Kidney tubule cell (primary cell): ENCODE data around the gene MICAL1.

Experiments used
- DNase-seq: peaks from one replicate; pipeline ENCODE4 v3.0.0-alpha.2; 2018; ENCODE audit warnings: low spot score

Gene MICAL1, protein sequence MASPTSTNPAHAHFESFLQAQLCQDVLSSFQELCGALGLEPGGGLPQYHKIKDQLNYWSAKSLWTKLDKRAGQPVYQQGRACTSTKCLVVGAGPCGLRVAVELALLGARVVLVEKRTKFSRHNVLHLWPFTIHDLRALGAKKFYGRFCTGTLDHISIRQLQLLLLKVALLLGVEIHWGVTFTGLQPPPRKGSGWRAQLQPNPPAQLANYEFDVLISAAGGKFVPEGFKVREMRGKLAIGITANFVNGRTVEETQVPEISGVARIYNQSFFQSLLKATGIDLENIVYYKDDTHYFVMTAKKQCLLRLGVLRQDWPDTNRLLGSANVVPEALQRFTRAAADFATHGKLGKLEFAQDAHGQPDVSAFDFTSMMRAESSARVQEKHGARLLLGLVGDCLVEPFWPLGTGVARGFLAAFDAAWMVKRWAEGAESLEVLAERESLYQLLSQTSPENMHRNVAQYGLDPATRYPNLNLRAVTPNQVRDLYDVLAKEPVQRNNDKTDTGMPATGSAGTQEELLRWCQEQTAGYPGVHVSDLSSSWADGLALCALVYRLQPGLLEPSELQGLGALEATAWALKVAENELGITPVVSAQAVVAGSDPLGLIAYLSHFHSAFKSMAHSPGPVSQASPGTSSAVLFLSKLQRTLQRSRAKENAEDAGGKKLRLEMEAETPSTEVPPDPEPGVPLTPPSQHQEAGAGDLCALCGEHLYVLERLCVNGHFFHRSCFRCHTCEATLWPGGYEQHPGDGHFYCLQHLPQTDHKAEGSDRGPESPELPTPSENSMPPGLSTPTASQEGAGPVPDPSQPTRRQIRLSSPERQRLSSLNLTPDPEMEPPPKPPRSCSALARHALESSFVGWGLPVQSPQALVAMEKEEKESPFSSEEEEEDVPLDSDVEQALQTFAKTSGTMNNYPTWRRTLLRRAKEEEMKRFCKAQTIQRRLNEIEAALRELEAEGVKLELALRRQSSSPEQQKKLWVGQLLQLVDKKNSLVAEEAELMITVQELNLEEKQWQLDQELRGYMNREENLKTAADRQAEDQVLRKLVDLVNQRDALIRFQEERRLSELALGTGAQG

DNA sequence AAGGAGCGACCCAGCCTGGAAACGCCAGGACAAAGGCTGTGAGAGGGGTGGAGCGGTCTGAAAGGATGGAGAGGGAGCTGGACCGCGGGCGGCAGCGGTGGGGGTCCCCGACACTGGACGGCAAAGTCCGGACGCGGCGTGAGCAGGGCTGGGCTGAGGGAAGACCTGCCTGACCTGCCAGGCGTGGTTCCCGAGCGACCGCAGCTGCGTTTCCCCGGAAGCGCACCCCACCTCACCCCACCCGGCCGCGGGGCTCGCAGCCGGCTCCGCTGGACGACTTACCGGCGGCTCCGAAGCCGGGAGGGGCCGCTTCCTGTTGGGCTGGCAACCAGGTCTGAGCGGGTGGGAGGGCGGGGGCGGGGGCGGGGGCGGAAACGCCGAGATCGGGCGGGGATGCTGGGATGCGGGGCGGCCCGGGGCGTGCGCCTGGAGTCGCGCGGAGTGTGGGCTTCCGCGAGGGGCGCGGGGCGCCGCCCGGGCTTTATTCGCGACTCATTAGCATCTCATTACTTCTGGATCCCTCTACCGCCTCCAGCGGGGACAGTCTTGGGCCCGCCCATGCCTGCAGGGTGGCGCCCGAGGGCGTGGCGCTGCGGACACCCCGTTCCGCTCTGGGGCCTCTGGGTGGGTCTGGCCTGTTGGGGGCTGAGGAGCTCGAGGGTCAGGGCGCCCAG, at the start of gene MICAL1:
TSS of gene MICAL1 (minus strand) at position 336 of the 674 bp plus-strand sequence. CDS start 1,576 bp downstream, outside the sequence.
- DNase-seq: peak; percentile 70

- DNase-seq: no peak
Measured at GRCh38 chr6:109503327-109504224, 48.0 kb upstream of the MICAL1 start.

DNA sequence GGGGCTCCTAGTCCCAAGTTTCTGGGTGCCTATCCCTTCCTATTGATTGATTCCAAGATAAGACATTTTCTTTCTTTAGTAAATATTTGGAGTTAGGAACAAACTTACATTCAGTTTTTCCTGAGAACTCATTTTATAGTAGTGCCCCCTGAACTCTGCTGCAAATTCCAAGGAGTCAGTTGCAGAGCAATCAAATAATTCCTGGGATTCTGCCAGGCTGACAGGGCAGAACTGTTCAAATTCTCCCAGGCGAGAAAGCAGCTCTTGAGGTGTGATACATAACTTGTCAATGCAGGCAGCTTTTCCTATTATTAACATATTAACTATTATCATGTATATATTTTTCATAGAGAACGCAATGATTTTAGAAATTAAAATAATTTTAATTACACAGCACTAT, 43.4 kb upstream of the MICAL1 start:
- DNase-seq: peak; percentile 34

- DNase-seq: no peak
Measured at GRCh38 chr6:109498052-109498451, 42.5 kb upstream of the MICAL1 start.

DNA sequence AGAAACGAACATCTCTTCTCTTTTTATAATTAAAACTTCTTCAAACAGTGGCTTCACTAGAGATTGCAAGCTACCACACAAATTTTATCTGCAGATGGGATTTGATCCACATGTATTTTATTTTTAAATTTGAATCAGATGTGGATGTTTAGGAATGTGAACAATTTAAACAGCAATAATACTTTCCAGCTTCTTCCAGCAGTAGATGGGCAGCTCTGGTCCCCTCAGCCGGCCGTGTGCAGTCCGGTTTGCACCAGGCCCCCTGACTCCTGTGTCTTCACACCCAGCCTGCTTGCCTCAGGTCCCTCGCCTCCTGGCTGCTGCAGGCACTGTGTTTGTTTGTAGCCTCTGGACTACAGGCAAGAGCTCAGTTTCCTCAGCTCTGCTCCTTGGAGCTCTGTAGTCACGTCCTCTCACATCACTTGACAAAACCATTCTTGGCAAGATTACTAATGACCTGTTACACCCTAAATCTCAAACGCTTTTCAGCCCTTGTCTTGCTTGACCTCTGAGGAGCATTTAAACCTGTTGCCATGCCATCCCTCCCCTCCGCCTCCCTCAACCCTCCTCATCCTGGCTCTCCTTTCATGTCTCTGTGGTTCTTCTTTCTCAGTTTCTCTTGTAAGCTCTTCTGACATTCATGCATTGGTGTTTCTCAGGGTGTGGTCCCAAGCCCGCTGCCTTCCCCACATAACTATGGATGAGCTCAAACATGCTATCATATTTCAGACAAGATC, 40.6 kb upstream of the MICAL1 start:
- no peak for DNase-seq

GRCh38 chr6:109493865-109494264, 38.3 kb upstream of the MICAL1 start:
- DNase-seq: no peak

DNA sequence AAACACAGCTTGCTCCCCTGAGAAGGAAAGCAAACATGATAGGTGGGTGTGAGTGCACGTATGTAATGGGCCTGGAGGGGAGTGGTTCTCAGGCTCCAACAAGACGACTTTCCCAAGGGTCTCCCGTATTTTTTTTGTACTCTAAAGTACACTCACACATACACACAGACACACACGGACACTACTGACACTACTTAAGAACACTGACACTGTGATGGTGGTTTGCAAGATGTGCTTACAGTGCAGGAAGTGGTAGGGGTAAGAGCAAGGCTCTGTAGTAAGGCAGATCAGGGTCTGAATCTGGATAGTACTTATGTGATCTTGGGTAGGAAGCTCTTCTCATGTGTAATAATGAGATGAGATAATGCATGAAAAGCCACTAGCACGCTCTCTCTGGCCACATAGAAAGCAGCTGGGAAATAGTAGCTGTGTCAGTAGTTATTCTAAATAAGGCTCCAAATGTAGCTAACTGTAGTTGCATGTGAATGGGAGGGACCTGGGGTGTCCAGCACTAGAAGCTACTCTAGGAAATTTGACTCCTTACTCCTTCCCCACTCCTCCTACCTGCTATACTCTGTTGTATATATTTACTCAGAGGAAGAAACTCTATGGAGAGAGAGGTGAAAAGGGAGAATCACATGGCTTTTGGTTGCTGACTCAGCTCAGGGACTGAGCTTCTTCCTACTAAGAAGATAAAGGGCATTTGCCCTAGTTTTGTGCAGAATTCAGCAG, 35.8 kb upstream of the MICAL1 start:
- peak; percentile 21 for DNase-seq

DNA sequence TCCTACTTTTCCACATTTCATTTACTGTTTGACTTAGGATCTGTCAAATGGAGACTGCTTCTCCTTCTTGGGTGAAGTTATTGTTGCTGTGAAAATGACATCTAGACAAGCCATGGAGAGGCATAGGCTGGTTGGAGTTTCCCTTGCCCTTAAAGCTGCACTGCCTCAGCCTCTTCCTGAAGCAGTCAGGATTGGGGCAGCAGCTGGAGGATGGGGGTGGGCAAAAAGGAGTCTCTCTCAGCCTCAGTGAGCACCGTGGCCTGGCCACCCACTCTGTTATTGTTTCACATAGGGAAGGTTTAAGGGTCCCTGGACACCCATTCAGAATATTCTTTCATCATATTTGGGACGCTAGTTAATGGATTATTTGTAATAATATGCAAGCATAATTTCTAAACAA, 35.1 kb upstream of the MICAL1 start:
- DNase-seq: no peak

DNA sequence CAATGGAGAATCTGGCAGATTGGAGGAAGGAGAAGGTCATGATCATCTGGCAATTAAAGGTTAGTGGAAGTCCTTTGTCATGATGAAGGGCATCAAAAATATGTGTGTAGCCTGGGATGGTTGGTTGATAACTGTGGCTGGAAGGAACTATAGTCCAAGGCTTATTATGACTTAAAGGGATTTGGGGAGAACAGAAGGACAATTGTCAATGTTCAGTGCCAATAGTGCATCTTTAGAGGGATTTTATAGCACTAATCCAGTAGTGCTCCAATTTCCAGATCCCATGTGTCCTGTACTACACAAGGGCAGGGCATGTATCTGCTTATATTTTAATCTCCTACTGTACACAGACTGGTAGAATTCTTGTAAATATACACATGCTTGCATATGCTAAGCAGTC, 32.4 kb upstream of the MICAL1 start:
- no peak for DNase-seq

DNA sequence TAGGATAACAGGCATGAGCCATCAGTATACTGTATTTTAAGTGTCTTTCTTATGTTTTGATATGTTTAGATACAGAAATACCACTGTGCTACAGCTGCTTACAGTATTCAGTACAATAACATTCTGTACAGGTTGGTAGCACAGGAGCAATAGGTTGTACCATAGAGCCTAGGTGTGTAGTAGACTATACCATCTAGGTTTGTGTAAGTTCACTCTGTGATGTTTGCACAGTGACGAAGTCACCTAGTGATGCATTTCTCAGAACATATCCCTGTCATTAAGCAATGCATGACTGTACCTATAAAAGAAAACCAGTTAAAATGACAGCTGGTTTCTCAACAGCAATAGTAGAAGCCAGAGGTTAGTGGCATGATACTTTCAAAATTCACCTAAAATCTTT, 30.5 kb upstream of the MICAL1 start:
- peak; percentile 56 for DNase-seq

- no peak for DNase-seq
Measured at GRCh38 chr6:109485266-109485935, 29.8 kb upstream of the MICAL1 start.

- no peak for DNase-seq
Measured at GRCh38 chr6:109484122-109484521, 28.6 kb upstream of the MICAL1 start.

- no peak for DNase-seq
Measured at GRCh38 chr6:109483735-109484057, 28.1 kb upstream of the MICAL1 start.

DNA sequence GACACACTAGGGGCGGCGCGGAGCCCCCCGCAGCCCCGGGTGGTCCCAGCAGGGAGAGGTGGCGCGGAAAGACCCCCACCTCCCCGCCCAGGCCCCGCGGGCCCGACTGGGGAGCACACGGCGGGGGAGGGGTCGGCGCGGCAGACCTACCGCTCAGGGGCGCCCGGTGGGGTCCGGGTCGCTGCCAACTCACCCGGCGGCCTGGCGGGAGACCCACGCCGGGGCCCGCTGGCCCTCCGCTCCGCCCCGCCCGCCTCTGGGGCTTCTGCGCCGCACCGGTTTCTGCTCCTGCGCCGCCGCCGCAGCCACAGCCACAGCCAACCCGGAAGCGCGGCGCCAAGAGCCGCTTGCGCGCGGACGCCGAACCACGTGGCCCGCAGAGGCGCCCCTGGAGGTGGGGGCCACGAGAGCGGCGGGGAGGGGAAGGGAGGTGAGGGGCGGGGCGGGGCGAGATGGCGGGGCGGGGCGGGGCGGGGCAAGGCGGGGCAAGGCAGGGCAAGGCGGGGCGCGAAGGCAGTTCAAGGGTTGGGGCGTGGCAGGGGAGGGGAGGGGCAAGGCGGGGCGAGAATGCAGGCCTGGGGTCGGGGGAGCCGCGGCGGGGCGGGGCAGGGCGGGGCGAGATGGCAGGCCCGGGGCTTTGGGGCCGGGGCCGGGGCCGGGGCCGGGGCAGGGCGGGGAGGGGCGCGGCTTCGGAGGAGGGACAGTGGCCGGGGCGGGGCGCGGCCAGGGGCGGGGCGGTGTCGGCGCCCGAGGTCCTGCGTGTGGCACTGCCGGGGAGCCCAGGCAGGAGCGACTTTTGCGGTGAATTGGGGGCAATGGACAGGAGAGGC, 27.5 kb upstream of the MICAL1 start, which contains the start of gene ZBTB24:
TSS of gene ZBTB24 (minus strand) at position 315 of the 830 bp plus-strand sequence. CDS start 1,193 bp downstream, outside the sequence.
- peak; percentile 93 for DNase-seq

DNA sequence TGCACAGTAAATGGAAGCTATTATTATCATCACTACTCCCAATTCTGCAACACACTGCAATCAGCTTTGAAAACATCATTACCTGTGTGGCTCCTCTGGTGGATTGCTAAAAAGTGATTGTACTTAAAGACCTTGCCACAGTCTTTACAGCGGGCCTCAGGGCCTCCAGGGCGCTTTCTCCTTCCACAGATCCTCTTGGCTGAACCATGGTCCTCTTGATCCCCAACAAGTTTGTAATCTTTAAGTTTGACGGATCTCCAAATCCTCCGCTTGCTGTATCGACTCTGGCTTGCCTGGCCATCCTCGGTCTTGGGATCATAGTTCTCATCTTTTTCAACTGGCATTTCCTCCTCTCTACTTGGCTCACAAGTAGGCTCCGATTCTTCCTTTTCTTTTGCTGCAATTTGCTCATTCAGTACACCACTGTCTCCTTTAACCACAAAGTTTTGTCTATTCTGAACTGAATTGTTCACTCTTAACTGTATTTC, 25.5 kb upstream of the MICAL1 start:
- no peak for DNase-seq

DNA sequence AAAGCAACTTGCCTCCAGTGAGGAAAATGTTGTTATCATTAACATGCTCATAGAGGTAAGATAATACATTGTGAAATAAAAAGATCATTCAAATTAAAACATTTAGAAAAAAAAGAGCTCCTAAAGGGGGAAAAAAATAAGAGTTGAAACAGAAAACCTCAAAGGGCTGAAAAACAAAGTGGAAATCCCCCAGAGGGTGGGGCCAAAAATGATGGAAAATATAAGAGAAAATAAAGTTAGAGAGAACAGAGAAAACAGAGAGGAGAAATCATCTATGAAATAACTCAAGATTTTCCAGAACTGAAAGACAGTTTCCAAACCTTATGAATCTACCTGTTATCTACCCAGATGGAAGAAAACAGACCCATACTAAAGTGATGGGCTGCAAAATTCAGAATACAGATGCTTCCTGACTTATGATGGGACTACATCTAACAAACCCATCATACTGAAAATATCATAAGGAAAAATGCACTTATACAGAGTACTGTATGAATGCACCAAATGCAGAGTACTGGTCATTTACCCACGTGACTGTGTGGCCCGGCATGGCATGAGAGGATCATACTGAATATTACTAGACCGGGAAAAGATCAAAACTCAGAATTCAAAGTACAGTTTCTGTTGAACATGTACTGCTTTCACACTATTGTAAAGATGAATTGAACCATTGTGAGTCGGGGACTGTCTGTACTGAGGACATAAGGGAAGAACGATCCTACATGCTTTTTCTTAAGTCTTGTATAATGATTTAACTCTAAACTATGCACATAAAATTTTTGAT, 23.5 kb upstream of the MICAL1 start:
- no peak for DNase-seq

DNA sequence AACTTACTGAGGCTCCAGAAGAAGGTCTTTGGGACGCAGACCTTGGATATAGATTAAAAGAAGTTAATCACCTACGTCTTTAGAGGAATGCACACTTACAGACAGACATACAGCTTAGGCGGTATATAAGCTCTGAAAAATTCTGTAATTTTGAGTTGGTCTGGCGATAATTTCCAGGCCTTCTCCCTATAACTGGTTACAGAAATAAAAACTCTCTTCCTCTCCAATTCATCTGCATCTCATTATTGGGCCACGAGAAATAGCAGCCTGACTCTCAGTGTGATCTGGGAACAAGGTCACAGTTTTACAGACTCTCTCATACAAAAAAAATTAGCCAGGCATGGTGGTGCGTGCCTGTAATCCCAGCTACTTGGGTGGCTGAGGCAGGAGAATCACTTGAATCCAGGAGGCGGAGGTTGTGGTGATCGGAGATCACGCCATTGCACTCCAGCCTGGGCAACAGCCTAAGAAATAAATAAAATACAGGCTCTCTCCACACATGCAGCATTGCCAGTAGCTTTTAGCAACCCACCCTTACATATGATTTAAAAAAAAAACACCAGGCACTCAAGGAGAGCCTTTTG, 22.7 kb upstream of the MICAL1 start:
- no peak for DNase-seq
